Astrocyte (in vitro differentiated cells and primary cell): ENCODE measurements around the gene LRRTM4. TPM values are rescaled to one million over a fixed set of nuclear protein-coding genes. Genes with fewer than 3 reads are reported as not detected.

Experiments
- DNase-seq: peaks from one replicate; pipeline ENCODE4 v3.0.0-alpha.2; 2010; ENCODE audit warnings: low read depth
- FAIRE-seq: peaks from 2 replicates; lab custom pipeline; 2011; peaks lifted over from hg19 to GRCh38; lab: Jason Lieb, UNC
- H2AFZ ChIP-seq: 2 replicates; pipeline ENCODE4 v1.6.0; 2012; ENCODE audit warnings: low read depth, low read length, inconsistent platforms
- H3K27ac ChIP-seq: 2 replicates; pipeline ENCODE4 v1.5.1; 2011; ENCODE audit warnings: low read depth, low read length, inconsistent platforms
- H3K27me3 ChIP-seq: 2 replicates; pipeline ENCODE4 v1.6.0; 2011; ENCODE audit warnings: low read length, inconsistent platforms; ENCODE audit not compliant: insufficient read depth
- H3K36me3 ChIP-seq: 2 replicates; pipeline ENCODE4 v1.5.1; 2011; ENCODE audit warnings: low read length, inconsistent platforms; ENCODE audit not compliant: insufficient read depth
- H3K4me1 ChIP-seq: 2 replicates; pipeline ENCODE4 v1.5.1; 2011; ENCODE audit warnings: low read length, inconsistent platforms; ENCODE audit not compliant: insufficient read depth
- H3K4me2 ChIP-seq: 2 replicates; pipeline ENCODE4 v1.6.0; 2012; ENCODE audit warnings: low read length, inconsistent platforms
- H3K4me3 ChIP-seq: 2 replicates; pipeline ENCODE4 v1.5.1; 2011; ENCODE audit warnings: low read depth, mild to moderate bottlenecking, low read length, inconsistent platforms; ENCODE audit not compliant: insufficient read depth
- H3K79me2 ChIP-seq: 2 replicates; pipeline ENCODE4 v1.6.0; 2012; ENCODE audit warnings: mild to moderate bottlenecking, low read length, inconsistent platforms; ENCODE audit not compliant: insufficient read depth
- H3K9ac ChIP-seq: 2 replicates; pipeline ENCODE4 v1.6.0; 2012; ENCODE audit warnings: mild to moderate bottlenecking, low read length, inconsistent platforms
- H3K9me3 ChIP-seq: 2 replicates; pipeline ENCODE4 v1.5.1; 2012; ENCODE audit warnings: low read depth, mild to moderate bottlenecking, low read length, inconsistent platforms; ENCODE audit not compliant: insufficient read depth
- H4K20me1 ChIP-seq: 2 replicates; pipeline ENCODE4 v1.6.0; 2012; ENCODE audit warnings: low read length, inconsistent platforms; ENCODE audit not compliant: insufficient read depth
- H3K27ac Mint-ChIP-seq: one replicate; pipeline ENCODE4 v1.8.0; 2021; ENCODE audit warnings: mild to moderate bottlenecking, mixed read lengths; ENCODE audit not compliant: unreplicated experiment
- H3K27me3 Mint-ChIP-seq: one replicate; pipeline ENCODE4 v1.8.0; 2021; ENCODE audit warnings: low read depth, mixed read lengths; ENCODE audit not compliant: unreplicated experiment
- H3K36me3 Mint-ChIP-seq: one replicate; pipeline ENCODE4 v1.8.0; 2021; ENCODE audit warnings: low read depth, mixed read lengths; ENCODE audit not compliant: unreplicated experiment
- H3K4me1 Mint-ChIP-seq: one replicate; pipeline ENCODE4 v1.8.0; 2021; ENCODE audit warnings: low read depth, mixed read lengths; ENCODE audit not compliant: unreplicated experiment
- H3K4me3 Mint-ChIP-seq: one replicate; pipeline ENCODE4 v1.8.0; 2021; ENCODE audit warnings: mild to moderate bottlenecking, moderate library complexity, mixed read lengths; ENCODE audit not compliant: unreplicated experiment
- H3K9me3 Mint-ChIP-seq: one replicate; pipeline ENCODE4 v1.8.0; 2021; ENCODE audit warnings: mild to moderate bottlenecking, mixed read lengths; ENCODE audit not compliant: unreplicated experiment
- CTCF ChIP-seq: IDR thresholded peaks from 2 replicates; pipeline ENCODE4 v1.5.1; 2011; ENCODE audit warnings: low read depth, mild to moderate bottlenecking, inconsistent platforms, low read length, moderate library complexity; ENCODE audit not compliant: insufficient read depth
- EZH2 ChIP-seq: IDR thresholded peaks from 2 replicates; pipeline ENCODE4 v1.6.1; 2012; ENCODE audit warnings: mild to moderate bottlenecking, low read length, inconsistent platforms; ENCODE audit not compliant: insufficient read depth
- total RNA-seq: library from RNA; stranded (reverse); gene quantifications from 2 replicates; pipeline ENCODE4 v1.2.1, GENCODE V29; 2021

LRRTM4 gene
- total RNA-seq, 1 donor from 2014 or later = 0.59 TPM

GRCh38 chr2:77428946-77429345 is 93.2 kb downstream of the LRRTM4 start:
- Mint-ChIP-seq H3K4me1 (no peaks in the 10 kb centered on the region), H3K4me3 (no peak overlapping the region), H3K27ac (no peak overlapping the region), H3K9me3 (no peaks in the 10 kb centered on the region), H3K27me3 (no peaks in the 10 kb centered on the region), H3K36me3 (no peaks in the 10 kb centered on the region)
- H3K4me1 ChIP-seq = no peaks in the 10 kb centered on the region
- H3K27ac ChIP-seq = no peak overlapping the region
- H3K4me3 ChIP-seq = no peak overlapping the region
- no peaks in the 10 kb centered on the region for H4K20me1 ChIP-seq
- no peaks in the 10 kb centered on the region for H3K27me3 ChIP-seq
- TF ChIP-seq EZH2 = no peak
- TF ChIP-seq CTCF = no peak
- no peak overlapping the region for H2AFZ ChIP-seq
- no peaks in the 10 kb centered on the region for H3K79me2 ChIP-seq
- no peak overlapping the region for H3K4me2 ChIP-seq
- H3K36me3 ChIP-seq = no peaks in the 10 kb centered on the region
- no peak for FAIRE-seq
- DNase-seq = no peak
- H3K9ac ChIP-seq = no peak overlapping the region
- H3K9me3 ChIP-seq = no peaks in the 10 kb centered on the region

- H3K36me3 ChIP-seq = no peaks in the 10 kb centered on the region
- H2AFZ ChIP-seq = no peak overlapping the region
- no peaks in the 10 kb centered on the region for H3K27me3 ChIP-seq
- H3K79me2 ChIP-seq = no peaks in the 10 kb centered on the region
- no peak for DNase-seq
- H3K9me3 ChIP-seq = no peaks in the 10 kb centered on the region
- no peak overlapping the region for H3K9ac ChIP-seq
- no peaks in the 10 kb centered on the region for H3K27me3 Mint-ChIP-seq
- FAIRE-seq = no peak
- H3K27ac ChIP-seq = no peak overlapping the region
- no peaks in the 10 kb centered on the region for H3K9me3 Mint-ChIP-seq
- H3K4me1 ChIP-seq = no peaks in the 10 kb centered on the region
- H3K4me3 ChIP-seq = no peak overlapping the region
- H3K36me3 Mint-ChIP-seq = no peaks in the 10 kb centered on the region
- H4K20me1 ChIP-seq = no peaks in the 10 kb centered on the region
- TF ChIP-seq EZH2 = no peak
- TF ChIP-seq CTCF = no peak
- H3K4me3 Mint-ChIP-seq = no peak overlapping the region
- H3K4me2 ChIP-seq = no peak overlapping the region
- no peaks in the 10 kb centered on the region for H3K4me1 Mint-ChIP-seq
- H3K27ac Mint-ChIP-seq = no peak overlapping the region
Measured at GRCh38 chr2:77421971-77422370, 100.2 kb downstream of the LRRTM4 start.

GRCh38 chr2:77418537-77418936 is 103.6 kb downstream of the LRRTM4 start:
- Histone ChIP-seq H3K27me3 (no peaks in the 10 kb centered on the region), H2AFZ (no peak overlapping the region), H4K20me1 (no peaks in the 10 kb centered on the region), H3K9ac (no peak overlapping the region), H3K9me3 (no peaks in the 10 kb centered on the region), H3K27ac (no peak overlapping the region), H3K4me3 (no peak overlapping the region), H3K79me2 (no peaks in the 10 kb centered on the region), H3K36me3 (no peaks in the 10 kb centered on the region), H3K4me1 (no peaks in the 10 kb centered on the region), H3K4me2 (no peak overlapping the region)
- Mint-ChIP-seq H3K27me3 (no peaks in the 10 kb centered on the region), H3K4me3 (no peak overlapping the region), H3K36me3 (no peaks in the 10 kb centered on the region), H3K9me3 (no peaks in the 10 kb centered on the region), H3K27ac (no peak overlapping the region), H3K4me1 (no peaks in the 10 kb centered on the region)
- no peak for DNase-seq
- FAIRE-seq = no peak
- TF ChIP-seq EZH2 (no peak), CTCF (no peak)
